Nephron progenitor cell (in vitro differentiated cells): ENCODE measurements around the gene ACAP3.

Experiments used
- DNase-seq: peaks from one replicate; pipeline ENCODE4 v3.0.0; 2021
- H3K27ac Mint-ChIP-seq: 2 replicates; pipeline ENCODE4 v1.8.0; 2021; ENCODE audit warnings: mild to moderate bottlenecking, moderate library complexity, mixed read lengths
- H3K27me3 Mint-ChIP-seq: 2 replicates; pipeline ENCODE4 v1.8.0; 2021; ENCODE audit warnings: mild to moderate bottlenecking, low read depth, mixed read lengths; ENCODE audit not compliant: poor library complexity
- H3K36me3 Mint-ChIP-seq: 2 replicates; pipeline ENCODE4 v1.8.0; 2021; ENCODE audit warnings: low read depth, mixed read lengths
- H3K4me1 Mint-ChIP-seq: 2 replicates; pipeline ENCODE4 v1.8.0; 2021; ENCODE audit warnings: mixed read lengths
- H3K4me3 Mint-ChIP-seq: 2 replicates; pipeline ENCODE4 v1.8.0; 2021; ENCODE audit warnings: mild to moderate bottlenecking, moderate library complexity, mixed read lengths
- H3K9me3 Mint-ChIP-seq: 2 replicates; pipeline ENCODE4 v1.8.0; 2021; ENCODE audit warnings: mild to moderate bottlenecking, moderate library complexity, mixed read lengths
- TF ChIP-seq, protein P1 (sequence below): fragments of 200-600 bp; sonication (generic); IDR thresholded peaks from 2 replicates; pipeline ENCODE4 v1.5.0; 2021; ENCODE audit warnings: antibody characterized with exemption

ACAP3 gene

DNA sequence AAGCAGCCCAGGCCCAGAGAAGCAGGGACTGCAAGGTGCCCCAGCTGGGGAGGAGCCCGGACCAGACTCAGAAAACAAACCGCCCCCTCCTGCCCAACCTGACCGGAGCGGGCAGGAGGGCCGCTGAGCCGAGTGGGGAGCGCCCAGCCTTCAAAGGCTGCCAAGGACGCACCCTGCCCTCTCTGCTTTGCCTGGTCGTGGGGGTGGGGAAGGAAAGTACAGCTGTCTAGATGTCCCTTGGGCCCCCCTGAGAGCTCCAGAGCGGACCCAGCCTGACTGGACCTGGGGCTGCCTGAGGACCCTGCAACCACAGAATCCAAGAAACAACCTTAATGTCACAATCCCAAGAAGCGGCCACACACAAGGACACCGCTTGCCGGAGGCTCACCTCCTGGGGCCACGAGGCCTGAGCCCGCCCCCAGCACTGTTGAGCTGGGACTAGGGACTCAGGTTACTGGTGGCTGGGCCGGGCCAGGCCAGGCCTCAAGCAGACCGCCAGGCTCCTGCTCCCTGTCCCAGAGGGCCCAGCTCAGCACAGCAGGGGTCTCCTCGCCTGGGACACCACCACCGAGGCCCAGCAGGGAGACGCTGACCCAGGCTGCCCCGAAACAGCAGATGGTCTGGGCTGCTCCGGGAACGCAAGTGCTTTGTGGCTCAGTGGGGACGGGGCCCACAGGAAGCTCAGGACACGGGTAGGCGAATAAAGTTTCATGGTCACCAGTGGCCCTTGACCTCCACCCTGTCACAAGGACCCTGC, 40.1 kb upstream of the ACAP3 start:
- Mint-ChIP-seq H3K4me1 (peaks cover 29% of the 10 kb centered on the region), H3K4me3 (peak overlapping the region; percentile 82), H3K9me3 (no peaks in the 10 kb centered on the region), H3K36me3 (no peaks in the 10 kb centered on the region), H3K27me3 (peaks cover 3% of the 10 kb centered on the region), H3K27ac (no peak overlapping the region)
- peak; percentile 58 for DNase-seq
- TF ChIP-seq, protein P1, sequence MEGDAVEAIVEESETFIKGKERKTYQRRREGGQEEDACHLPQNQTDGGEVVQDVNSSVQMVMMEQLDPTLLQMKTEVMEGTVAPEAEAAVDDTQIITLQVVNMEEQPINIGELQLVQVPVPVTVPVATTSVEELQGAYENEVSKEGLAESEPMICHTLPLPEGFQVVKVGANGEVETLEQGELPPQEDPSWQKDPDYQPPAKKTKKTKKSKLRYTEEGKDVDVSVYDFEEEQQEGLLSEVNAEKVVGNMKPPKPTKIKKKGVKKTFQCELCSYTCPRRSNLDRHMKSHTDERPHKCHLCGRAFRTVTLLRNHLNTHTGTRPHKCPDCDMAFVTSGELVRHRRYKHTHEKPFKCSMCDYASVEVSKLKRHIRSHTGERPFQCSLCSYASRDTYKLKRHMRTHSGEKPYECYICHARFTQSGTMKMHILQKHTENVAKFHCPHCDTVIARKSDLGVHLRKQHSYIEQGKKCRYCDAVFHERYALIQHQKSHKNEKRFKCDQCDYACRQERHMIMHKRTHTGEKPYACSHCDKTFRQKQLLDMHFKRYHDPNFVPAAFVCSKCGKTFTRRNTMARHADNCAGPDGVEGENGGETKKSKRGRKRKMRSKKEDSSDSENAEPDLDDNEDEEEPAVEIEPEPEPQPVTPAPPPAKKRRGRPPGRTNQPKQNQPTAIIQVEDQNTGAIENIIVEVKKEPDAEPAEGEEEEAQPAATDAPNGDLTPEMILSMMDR: no peak

DNA sequence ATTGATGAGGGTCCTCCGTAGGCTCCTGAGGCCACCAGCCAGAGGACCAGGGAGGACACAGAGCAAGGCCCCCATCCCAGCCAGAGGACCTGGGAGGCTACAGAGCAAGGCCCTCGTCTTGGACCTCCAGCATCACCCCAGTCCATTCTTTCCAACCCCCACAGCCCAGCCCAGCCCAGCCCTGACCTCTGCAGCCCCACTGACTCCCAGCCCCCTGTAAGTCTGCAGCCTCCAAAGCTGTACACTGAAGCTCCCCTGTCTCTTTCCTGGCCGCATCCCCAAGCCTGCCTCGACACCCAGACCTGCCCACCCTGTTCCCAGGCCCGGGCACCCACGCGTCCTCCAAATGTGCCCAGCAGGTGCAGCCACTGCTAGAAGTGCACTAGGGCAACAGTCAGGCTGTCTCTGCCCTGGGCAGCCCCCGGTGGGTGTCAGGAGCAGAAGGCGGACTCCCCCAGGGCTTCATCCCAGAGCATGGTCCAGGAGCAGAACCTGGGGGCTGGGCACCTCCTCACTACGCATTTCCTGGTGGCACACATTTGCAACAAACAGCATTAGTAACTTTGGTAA, 39.4 kb upstream of the ACAP3 start:
- Mint-ChIP-seq H3K9me3 (no peaks in the 10 kb centered on the region), H3K4me3 (peak overlapping the region; percentile 82), H3K4me1 (peaks cover 22% of the 10 kb centered on the region), H3K36me3 (no peaks in the 10 kb centered on the region), H3K27ac (no peak overlapping the region), H3K27me3 (no peaks in the 10 kb centered on the region)
- DNase-seq: no peak
- TF ChIP-seq, protein P1: no peak

DNA sequence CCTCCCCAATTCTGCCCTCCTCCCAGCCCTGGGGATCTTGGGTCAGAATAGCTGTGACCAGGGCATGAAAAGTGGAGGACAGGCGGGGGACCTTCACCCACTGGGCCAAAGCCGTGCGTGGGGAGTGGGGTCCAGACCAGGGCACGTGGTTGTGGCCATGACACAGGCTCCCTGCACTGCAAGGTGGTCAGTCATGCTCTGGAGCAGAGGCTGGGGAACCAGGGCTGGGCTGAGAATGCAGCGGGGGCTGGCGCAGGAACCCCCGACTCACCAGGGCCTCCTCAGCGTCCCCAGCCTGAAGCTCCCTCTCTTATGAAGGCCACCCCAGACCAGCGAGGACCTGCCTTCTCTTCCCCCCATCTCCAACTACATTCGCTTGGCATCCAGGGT, 38.8 kb upstream of the ACAP3 start:
- no peak for DNase-seq
- no peak overlapping the region for H3K27ac Mint-ChIP-seq
- TF ChIP-seq, protein P1: no peak
- H3K36me3 Mint-ChIP-seq: no peaks in the 10 kb centered on the region
- H3K4me3 Mint-ChIP-seq: peak overlapping the region; percentile 82
- H3K27me3 Mint-ChIP-seq: no peaks in the 10 kb centered on the region
- peaks cover 19% of the 10 kb centered on the region for H3K4me1 Mint-ChIP-seq
- no peaks in the 10 kb centered on the region for H3K9me3 Mint-ChIP-seq

DNA sequence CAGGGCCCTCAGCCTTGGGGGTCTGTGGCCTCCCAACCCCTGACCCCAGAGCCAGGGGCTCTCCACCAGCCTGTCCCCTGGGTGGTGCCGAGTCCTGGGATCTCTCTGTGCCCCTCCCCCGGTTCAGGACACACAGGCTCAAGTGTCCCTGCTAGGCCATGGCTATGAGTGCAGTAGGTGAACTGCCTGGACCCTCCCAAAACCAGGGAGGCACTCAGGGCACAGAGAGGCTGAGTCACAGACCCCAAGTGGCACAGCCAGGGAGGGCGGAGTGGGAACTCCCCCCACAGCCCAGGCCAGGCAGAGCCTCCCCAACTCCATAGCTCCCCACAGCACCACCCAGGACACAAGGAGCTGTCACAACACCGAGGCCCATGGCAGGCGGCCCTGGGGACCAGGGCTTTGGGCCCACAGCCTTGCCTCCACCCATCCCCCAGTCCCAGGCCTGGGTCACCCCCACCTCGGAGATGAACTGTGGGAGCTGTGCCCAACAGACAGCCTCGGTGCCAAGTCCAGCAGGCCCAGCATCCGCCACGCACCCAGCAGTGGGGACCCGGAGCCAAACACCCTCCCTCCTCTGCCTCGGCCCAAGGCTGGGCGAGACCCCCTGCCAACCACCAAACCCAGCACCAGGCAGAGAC, 38.2 kb upstream of the ACAP3 start:
- Mint-ChIP-seq H3K4me1 (peaks cover 19% of the 10 kb centered on the region), H3K9me3 (no peaks in the 10 kb centered on the region), H3K27ac (no peak overlapping the region), H3K4me3 (no peak overlapping the region), H3K36me3 (peaks cover 5% of the 10 kb centered on the region), H3K27me3 (no peaks in the 10 kb centered on the region)
- TF ChIP-seq, protein P1: no peak
- DNase-seq: no peak

DNA sequence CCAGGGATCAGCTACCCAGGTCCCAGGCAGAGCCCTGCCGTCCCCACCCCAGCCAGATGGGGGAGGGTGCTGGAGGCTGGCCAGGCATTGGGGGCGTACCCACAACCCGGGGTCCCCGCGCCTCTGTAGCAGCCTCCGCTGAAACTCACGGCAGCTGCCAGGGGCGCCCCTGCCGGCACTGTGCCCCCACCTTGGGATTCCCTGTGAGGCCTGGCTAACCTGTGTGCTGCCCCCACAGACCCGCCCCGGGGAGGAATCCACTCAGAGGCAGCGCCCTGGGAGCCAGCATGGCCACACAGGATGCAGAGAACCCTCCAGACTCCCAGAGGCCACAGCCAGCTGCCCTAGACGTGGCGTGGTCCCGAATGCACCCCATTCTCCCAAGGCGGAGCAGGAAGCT, 37.7 kb upstream of the ACAP3 start:
- H3K36me3 Mint-ChIP-seq: peaks cover 10% of the 10 kb centered on the region
- DNase-seq: no peak
- no peaks in the 10 kb centered on the region for H3K9me3 Mint-ChIP-seq
- H3K27me3 Mint-ChIP-seq: no peaks in the 10 kb centered on the region
- peaks cover 19% of the 10 kb centered on the region for H3K4me1 Mint-ChIP-seq
- H3K27ac Mint-ChIP-seq: no peak overlapping the region
- H3K4me3 Mint-ChIP-seq: no peak overlapping the region
- TF ChIP-seq, protein P1: no peak
